Measurements from ENCODE around the gene EGFL7. TPM values are rescaled to one million over a fixed set of nuclear protein-coding genes. Genes with fewer than 3 reads are reported as not detected.

The EGFL7 gene
- total RNA-seq, 4 donors from 2014 or later = 12.3 to 64.7 (median 33.6) TPM

GRCh38 chr9:136689108-136689460, 26.4 kb downstream of the EGFL7 start:
- H3K9me3 ChIP-seq = no peaks in the 10 kb centered on the region
- no peak for DNase-seq
- H3K27me3 ChIP-seq = no peaks in the 10 kb centered on the region
- peak overlapping the region in 3 of 4 donors; percentile 88 to 91 (median 90) for H3K27ac ChIP-seq
- WGBS, 2 donors (ENCODE audit: low coverage in 1 of 2) = 70 to 71% methylated on average over 6 to 7 of the region's 7 CpGs
- in situ Hi-C loops (cut with MboI; ENCODE audit: low pct_ligation_motif_present in 1 of 4, low pct_unique_long_range_greater_than_20kb in 1 of 4, low sequenced_read_pairs in 3 of 4) = no loop called here
- H3K4me3 ChIP-seq = no peak overlapping the region
- no peaks in the 10 kb centered on the region for H3K36me3 ChIP-seq
- intact Hi-C loops (cut with DNase I; ENCODE audit: low total_unique reads) = loop anchor here (5.0 kb wide), 1 partner anchor 38 kb away; no protein-coding TSS in a partner anchor
- TF ChIP-seq POLR2A (IDR thresholded peaks at IDR 0.05) = no peak
- TF ChIP-seq EP300 (IDR thresholded peaks at IDR 0.05; ENCODE audit: low read depth) = no peak
- no peak for TF ChIP-seq POLR2AphosphoS5 (IDR thresholded peaks at IDR 0.05)
- TF ChIP-seq CTCF (IDR thresholded peaks at IDR 0.05) = no peak
- peaks cover 42 to 80% (median 57%) of the 10 kb centered on the region in 4 donors for H3K4me1 ChIP-seq

GRCh38 chr9:136690104-136690805, 27.5 kb downstream of the EGFL7 start:
- DNase-seq = no peak
- no peak for TF ChIP-seq CTCF (IDR thresholded peaks at IDR 0.05)
- TF ChIP-seq POLR2AphosphoS5 (IDR thresholded peaks at IDR 0.05) = no peak
- TF ChIP-seq EP300 (IDR thresholded peaks at IDR 0.05; ENCODE audit: low read depth) = no peak
- no peak for TF ChIP-seq POLR2A (IDR thresholded peaks at IDR 0.05)
- peak overlapping the region in 3 of 4 donors; percentile 27 to 62 (median 40) for H3K27ac ChIP-seq
- no peaks in the 10 kb centered on the region for H3K27me3 ChIP-seq
- no peak overlapping the region for H3K4me3 ChIP-seq
- peaks cover 48 to 83% (median 65%) of the 10 kb centered on the region in 4 donors for H3K4me1 ChIP-seq
- 88% methylated on average over 25 of the region's 25 CpGs; no CpG with 5 or more reads in 1 of the 2 donors for WGBS, 2 donors (ENCODE audit: low coverage in 1 of 2)
- no peaks in the 10 kb centered on the region for H3K36me3 ChIP-seq
- in situ Hi-C loops (cut with MboI; ENCODE audit: low pct_ligation_motif_present in 1 of 4, low pct_unique_long_range_greater_than_20kb in 1 of 4, low sequenced_read_pairs in 3 of 4) (no loop called here), intact Hi-C loops (cut with DNase I; ENCODE audit: low total_unique reads) (no loop called here)
- no peaks in the 10 kb centered on the region for H3K9me3 ChIP-seq

DNA sequence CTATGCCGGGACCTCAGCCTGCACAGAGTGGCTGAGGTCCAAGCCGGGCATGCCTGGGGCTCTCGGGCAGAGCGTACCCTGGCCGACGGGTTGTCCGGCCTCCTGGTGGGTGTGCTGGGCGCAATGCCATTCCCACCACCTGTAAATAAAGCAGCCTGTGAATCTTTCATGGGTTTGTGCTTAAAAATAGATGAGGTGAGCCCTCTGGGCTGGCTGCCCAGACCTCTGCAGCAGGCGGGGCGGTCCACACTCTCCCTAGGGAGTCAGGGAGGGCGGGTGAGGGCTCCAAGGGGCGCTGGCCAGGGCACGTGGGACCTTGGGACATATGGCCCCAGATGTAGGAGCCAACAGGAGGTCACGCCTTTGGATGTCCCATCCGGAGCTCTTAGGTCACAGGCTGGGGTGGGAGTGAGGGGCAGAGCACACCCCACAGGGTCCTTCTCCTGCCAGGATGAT, 28.1 kb downstream of the EGFL7 start:
- no peak for DNase-seq
- WGBS, 2 donors (ENCODE audit: low coverage in 1 of 2) = 80% methylated on average over 15 of the region's 15 CpGs; no CpG with 5 or more reads in 1 of the 2 donors
- Histone ChIP-seq H3K9me3 (no peaks in the 10 kb centered on the region), H3K4me1 (peaks cover 43 to 83% (median 65%) of the 10 kb centered on the region in 4 donors), H3K27ac (peak overlapping the region in 2 of 4 donors; percentile 40 to 62), H3K36me3 (no peaks in the 10 kb centered on the region), H3K4me3 (no peak overlapping the region), H3K27me3 (no peaks in the 10 kb centered on the region)
- intact Hi-C loops (cut with DNase I; ENCODE audit: low total_unique reads) = no loop called here
- no peak for TF ChIP-seq POLR2AphosphoS5 (IDR thresholded peaks at IDR 0.05)
- TF ChIP-seq POLR2A (IDR thresholded peaks at IDR 0.05) = no peak
- no peak for TF ChIP-seq EP300 (IDR thresholded peaks at IDR 0.05; ENCODE audit: low read depth)
- TF ChIP-seq CTCF (IDR thresholded peaks at IDR 0.05) = no peak
- in situ Hi-C loops (cut with MboI; ENCODE audit: low pct_ligation_motif_present in 1 of 4, low pct_unique_long_range_greater_than_20kb in 1 of 4, low sequenced_read_pairs in 3 of 4) = no loop called here

DNA sequence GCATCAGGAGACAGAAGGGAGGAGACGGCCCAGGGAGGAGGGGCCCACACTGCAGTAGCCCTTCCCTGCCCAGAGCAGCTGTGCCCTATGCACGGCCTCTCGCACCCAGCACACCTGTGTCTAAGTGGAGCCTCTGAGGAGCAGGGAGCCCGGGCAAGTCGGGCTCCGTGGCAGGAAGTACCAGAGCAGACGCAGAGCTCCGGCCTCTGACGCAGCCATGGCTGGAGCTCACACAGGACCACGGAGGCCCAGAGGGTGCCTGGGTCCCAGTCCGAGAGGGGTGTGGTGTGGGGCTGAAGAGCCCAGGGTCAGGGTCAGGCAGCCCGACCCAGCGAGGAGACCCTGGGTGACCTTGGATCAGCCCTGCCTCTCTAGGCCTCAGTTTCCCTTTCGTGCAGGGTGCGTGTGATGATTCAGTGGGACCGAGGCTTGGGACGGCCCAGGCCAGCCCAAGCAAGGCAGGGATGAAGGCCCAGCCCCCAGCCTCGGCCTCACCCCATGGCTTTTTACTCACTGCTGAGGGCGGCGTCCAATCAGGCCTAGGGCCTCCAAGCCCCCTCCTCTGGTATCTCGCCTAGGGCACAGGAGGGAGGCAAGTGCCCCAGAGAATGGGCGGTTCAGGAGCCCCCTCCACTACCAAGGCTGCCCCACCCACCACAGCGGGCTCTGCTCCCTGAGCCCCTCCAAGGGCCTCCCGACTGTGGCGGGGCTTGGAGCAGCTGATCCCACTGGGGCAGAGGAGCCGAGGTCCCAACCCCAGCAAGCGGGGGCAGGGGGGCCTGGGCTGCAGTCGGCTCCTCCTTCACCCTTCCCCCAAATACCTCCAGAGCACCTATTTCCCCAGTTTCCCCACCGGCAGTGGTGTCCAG, 28.8 kb downstream of the EGFL7 start:
- H3K36me3 ChIP-seq = no peaks in the 10 kb centered on the region
- no peak overlapping the region for H3K27ac ChIP-seq
- DNase-seq = no peak
- in situ Hi-C loops (cut with MboI; ENCODE audit: low pct_ligation_motif_present in 1 of 4, low pct_unique_long_range_greater_than_20kb in 1 of 4, low sequenced_read_pairs in 3 of 4) = no loop called here
- H3K9me3 ChIP-seq = no peaks in the 10 kb centered on the region
- peaks cover 38 to 81% (median 65%) of the 10 kb centered on the region in 4 donors for H3K4me1 ChIP-seq
- H3K27me3 ChIP-seq = no peaks in the 10 kb centered on the region
- TF ChIP-seq CTCF (IDR thresholded peaks at IDR 0.05) (no peak), EP300 (IDR thresholded peaks at IDR 0.05; ENCODE audit: low read depth) (no peak), POLR2A (IDR thresholded peaks at IDR 0.05) (no peak), POLR2AphosphoS5 (IDR thresholded peaks at IDR 0.05) (no peak)
- WGBS, 2 donors (ENCODE audit: low coverage in 1 of 2) = 86% methylated on average over 27 of the region's 29 CpGs; no CpG with 5 or more reads in 1 of the 2 donors
- H3K4me3 ChIP-seq = no peak overlapping the region
- intact Hi-C loops (cut with DNase I; ENCODE audit: low total_unique reads) = no loop called here
